Measurements from ENCODE around the gene VEPH1.

Gene VEPH1

GRCh38 chr3:157220211-157220610 is 283.0 kb downstream of the VEPH1 start:
- FAIRE-seq (no peak), DNase-seq (ENCODE audit: low spot score) (no peak)

GRCh38 chr3:157219215-157219614 is 284.0 kb downstream of the VEPH1 start:
- FAIRE-seq: no peak
- DNase-seq (ENCODE audit: low spot score): no peak
